Measurements from ENCODE around the gene ITGA7. TPM values are rescaled to one million over a fixed set of nuclear protein-coding genes. Genes with fewer than 3 reads are reported as not detected.

The ITGA7 gene
- total RNA-seq, 1 experiment from 2014 or later = 14.7 TPM

DNA sequence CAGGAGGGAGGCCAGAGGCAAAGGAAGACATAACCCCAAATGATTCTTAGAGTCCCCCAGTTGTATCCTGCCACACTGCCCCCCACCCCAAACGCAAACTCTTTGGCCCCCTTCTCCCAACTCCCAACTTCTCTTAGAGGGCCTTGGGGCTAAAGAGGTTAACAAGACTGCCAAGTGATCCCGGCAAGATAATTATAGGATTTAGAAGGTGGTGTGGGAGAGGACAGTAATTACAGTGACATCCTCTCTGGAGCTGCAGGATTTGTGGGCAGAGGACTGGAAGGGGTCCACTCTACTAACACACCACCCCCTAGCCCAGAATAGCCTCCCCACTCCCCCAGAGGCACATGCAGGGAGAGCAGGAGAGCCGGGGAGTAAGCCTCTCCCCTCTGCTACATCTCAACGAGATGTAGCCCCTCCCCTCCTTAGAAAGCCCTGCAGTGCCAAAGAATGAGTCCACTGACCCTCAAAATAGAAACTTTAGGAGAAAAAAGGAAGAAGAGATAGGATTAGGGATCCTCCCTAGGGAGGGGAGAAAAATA, 29.9 kb upstream of the ITGA7 start:
- TF ChIP-seq, protein P1, sequence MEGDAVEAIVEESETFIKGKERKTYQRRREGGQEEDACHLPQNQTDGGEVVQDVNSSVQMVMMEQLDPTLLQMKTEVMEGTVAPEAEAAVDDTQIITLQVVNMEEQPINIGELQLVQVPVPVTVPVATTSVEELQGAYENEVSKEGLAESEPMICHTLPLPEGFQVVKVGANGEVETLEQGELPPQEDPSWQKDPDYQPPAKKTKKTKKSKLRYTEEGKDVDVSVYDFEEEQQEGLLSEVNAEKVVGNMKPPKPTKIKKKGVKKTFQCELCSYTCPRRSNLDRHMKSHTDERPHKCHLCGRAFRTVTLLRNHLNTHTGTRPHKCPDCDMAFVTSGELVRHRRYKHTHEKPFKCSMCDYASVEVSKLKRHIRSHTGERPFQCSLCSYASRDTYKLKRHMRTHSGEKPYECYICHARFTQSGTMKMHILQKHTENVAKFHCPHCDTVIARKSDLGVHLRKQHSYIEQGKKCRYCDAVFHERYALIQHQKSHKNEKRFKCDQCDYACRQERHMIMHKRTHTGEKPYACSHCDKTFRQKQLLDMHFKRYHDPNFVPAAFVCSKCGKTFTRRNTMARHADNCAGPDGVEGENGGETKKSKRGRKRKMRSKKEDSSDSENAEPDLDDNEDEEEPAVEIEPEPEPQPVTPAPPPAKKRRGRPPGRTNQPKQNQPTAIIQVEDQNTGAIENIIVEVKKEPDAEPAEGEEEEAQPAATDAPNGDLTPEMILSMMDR (conservative IDR thresholded peaks at IDR 0.05; ENCODE audit: low read depth, low read length) = no peak; the same call in 1 of the 2 replicates
- no peak for TF ChIP-seq EZH2 (IDR thresholded peaks at IDR 0.05; ENCODE audit: borderline replicate concordance, low read depth, low read length, poor library complexity, severe bottlenecking)

DNA sequence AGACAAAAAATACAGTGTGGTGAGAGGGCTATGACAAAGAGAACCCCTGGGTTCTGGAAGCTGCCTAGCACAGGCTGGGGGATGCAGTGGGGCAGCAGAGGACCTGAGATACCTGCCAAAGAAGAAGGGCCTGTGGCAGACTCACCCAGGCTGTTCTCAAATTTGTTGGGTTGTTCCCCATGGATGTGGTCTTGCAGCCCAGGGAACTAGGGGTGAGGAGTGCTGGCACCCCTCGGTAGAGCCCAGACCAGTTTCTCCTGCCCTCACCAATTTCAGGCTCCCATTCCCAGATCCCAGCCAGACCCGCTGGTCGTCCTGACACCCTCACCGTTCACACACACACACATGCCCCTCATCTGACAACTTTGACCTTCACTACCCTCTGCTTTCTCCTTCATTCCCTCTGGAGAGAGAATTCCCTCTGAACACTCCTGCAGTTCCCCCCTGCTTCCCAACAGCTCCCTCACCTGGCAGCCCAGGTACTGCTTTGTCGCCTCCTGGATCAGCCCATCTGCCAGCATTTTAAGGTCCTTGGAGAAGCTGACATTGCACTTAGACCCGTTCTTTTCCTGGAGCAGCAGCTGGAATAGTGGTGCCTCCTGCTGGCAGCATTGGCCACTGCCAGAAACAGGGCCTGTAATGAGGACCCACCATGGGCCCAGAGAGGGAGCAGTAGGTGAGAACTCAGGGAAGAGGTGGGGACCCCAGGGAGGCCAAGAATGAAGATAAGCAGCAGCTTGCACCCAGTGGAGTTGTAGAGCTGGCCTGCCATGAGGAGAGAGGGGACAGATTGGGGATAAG, 29.3 kb upstream of the ITGA7 start:
- peak; percentile 85 for DNase-seq (ENCODE audit: low spot score)
- TF ChIP-seq EZH2 (IDR thresholded peaks at IDR 0.05; ENCODE audit: borderline replicate concordance, low read depth, low read length, poor library complexity, severe bottlenecking) = no peak
- TF ChIP-seq, protein P1 (conservative IDR thresholded peaks at IDR 0.05; ENCODE audit: low read depth, low read length) = peak; percentile 89
- no TSS peak for BruUV-seq (replicated peaks)
- Histone ChIP-seq H3K4me3 (ENCODE audit: low read depth, low read length, poor library complexity, severe bottlenecking) (no peak overlapping the region), H3K27me3 (replicated peaks; ENCODE audit: insufficient read depth, low read depth, low read length, poor library complexity) (no peaks in the 10 kb centered on the region), H3K27ac (ENCODE audit: low read depth, low read length, poor library complexity, severe bottlenecking) (peak overlapping the region; percentile 72), H3K4me1 (ENCODE audit: insufficient read depth, low read length, poor library complexity, severe bottlenecking) (peaks cover 15% of the 10 kb centered on the region), H3K9me3 (ENCODE audit: low read depth, low read length, poor library complexity, severe bottlenecking) (no peaks in the 10 kb centered on the region), H3K36me3 (ENCODE audit: insufficient read depth, low read length, poor library complexity, severe bottlenecking) (no peaks in the 10 kb centered on the region)
- intact Hi-C loops (cut with micrococcal nuclease; ENCODE audit: unreplicated experiment) = loop anchor here (1.0 to 5.0 kb wide), 2 partner anchors 78 to 80 kb away; partner anchors contain the start of genes ORMDL2 and SARNP
- POLR2A ChIA-PET (ENCODE audit: low non-redundant PET) = no interaction called here
- CTCF ChIA-PET = interaction anchor here (1.0 to 2.0 kb wide), 3 partner anchors 12 to 81 kb away, joined by 3 to 7 read pairs (median 6); partner anchors contain the start of genes ORMDL2 and SARNP

More for the DNA sequence above, 29.9 kb upstream of the ITGA7 start:
- no peaks in the 10 kb centered on the region for H3K9me3 ChIP-seq (ENCODE audit: low read depth, low read length, poor library complexity, severe bottlenecking)
- H3K27me3 ChIP-seq (replicated peaks; ENCODE audit: insufficient read depth, low read depth, low read length, poor library complexity) = no peaks in the 10 kb centered on the region
- peak; percentile 58 for DNase-seq (ENCODE audit: low spot score)
- ChIA-PET POLR2A (ENCODE audit: low non-redundant PET) (no interaction called here), CTCF (interaction anchor here (0.6 to 2.5 kb wide), 10 partner anchors 13 to 452 kb away, joined by 3 to 17 read pairs (median 6); partner anchors contain the start of genes ITGA7, ORMDL2, SARNP and SMARCC2)
- peak overlapping the region; percentile 72 for H3K27ac ChIP-seq (ENCODE audit: low read depth, low read length, poor library complexity, severe bottlenecking)
- intact Hi-C loops (cut with micrococcal nuclease; ENCODE audit: unreplicated experiment) = loop anchor here (1.0 to 5.0 kb wide), 6 partner anchors 59 to 303 kb away; partner anchors contain the start of genes ORMDL2, PYM1, RPS26 and SARNP
- H3K4me1 ChIP-seq (ENCODE audit: insufficient read depth, low read length, poor library complexity, severe bottlenecking) = peaks cover 15% of the 10 kb centered on the region
- no TSS peak for BruUV-seq (replicated peaks)
- H3K36me3 ChIP-seq (ENCODE audit: insufficient read depth, low read length, poor library complexity, severe bottlenecking) = no peaks in the 10 kb centered on the region
- peak overlapping the region; percentile 59 for H3K4me3 ChIP-seq (ENCODE audit: low read depth, low read length, poor library complexity, severe bottlenecking)

DNA sequence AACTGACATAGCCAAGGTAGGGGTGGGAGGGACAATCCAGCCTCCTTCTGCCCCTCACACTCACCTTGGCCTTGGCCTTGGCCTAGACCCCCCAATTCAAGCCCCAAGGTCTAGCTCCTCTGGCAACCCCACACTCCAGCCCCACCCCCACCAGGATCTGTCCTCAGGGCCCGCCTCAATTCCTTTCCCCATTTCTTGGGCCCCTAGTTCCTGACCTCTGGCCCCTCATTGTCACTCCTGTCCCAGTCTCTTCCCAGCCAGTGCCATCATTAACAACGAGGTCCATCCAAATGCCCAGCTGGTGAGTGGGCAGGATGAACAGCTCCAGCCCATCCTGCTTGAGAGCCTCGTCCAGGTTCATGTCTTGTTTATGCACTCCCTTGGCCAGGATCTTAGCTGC, 28.4 kb upstream of the ITGA7 start:
- Histone ChIP-seq H3K4me3 (ENCODE audit: low read depth, low read length, poor library complexity, severe bottlenecking) (no peak overlapping the region), H3K27me3 (replicated peaks; ENCODE audit: insufficient read depth, low read depth, low read length, poor library complexity) (no peaks in the 10 kb centered on the region), H3K4me1 (ENCODE audit: insufficient read depth, low read length, poor library complexity, severe bottlenecking) (peaks cover 15% of the 10 kb centered on the region), H3K9me3 (ENCODE audit: low read depth, low read length, poor library complexity, severe bottlenecking) (no peaks in the 10 kb centered on the region), H3K36me3 (ENCODE audit: insufficient read depth, low read length, poor library complexity, severe bottlenecking) (no peaks in the 10 kb centered on the region), H3K27ac (ENCODE audit: low read depth, low read length, poor library complexity, severe bottlenecking) (no peak overlapping the region)
- CTCF ChIA-PET = interaction anchor here (1.0 kb wide), 1 partner anchor 55 kb away, joined by 8 read pairs; a partner anchor contains a TSS
- DNase-seq (ENCODE audit: low spot score) = no peak
- intact Hi-C loops (cut with micrococcal nuclease; ENCODE audit: unreplicated experiment) = loop anchor here (5.0 kb wide), 1 partner anchor 81 kb away; the partner anchor contains the start of genes ORMDL2 and SARNP
- TF ChIP-seq EZH2 (IDR thresholded peaks at IDR 0.05; ENCODE audit: borderline replicate concordance, low read depth, low read length, poor library complexity, severe bottlenecking) = no peak
- TF ChIP-seq, protein P1 (conservative IDR thresholded peaks at IDR 0.05; ENCODE audit: low read depth, low read length) = no peak
- POLR2A ChIA-PET (ENCODE audit: low non-redundant PET) = no interaction called here
- BruUV-seq (replicated peaks) = no TSS peak
